Measurements from ENCODE around the gene SEMA3B.
"Not testable (repeated sequence)": the region's sequence is repeated elsewhere in the genome, so short reads cannot be mapped to it uniquely, and the experiment has no call there.

Gene SEMA3B

DNA sequence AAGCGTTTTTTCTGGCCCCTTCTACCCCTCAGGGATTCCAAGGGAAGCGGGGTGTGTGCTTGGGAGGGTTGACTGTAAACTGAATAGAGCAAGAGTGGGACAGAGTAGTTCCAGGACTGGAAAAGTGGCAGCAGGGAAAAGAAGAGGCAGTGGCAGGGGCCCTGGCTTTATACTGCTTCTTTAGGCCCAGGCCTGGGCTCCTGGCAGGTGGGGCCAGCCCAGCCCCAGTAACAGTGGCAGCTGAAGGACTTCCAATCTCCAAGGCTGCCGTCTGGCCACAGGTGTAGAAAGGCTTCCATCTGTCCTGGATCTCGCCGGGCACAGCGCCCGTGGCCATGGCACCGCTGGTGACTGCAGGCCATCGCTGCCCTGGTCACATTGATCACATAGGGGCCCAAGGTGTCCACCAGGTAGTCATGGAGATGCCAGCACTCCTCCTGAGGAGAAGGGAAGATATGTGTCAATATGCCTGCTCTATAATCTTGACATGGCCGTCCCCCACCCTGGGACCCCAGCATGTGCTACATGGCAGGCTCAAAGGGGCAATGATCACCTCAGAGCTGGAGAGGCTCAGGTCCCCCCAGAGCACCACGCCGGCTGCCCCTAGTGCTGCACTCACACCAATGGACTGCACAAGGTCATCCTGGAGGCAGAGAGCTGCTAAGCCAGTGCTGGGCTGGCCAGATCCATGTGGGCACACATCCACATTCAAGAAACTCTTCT is 24.3 kb downstream of the SEMA3B start:
- FAIRE-seq (peak; percentile 32), DNase-seq (ENCODE audit: low spot score) (no peak)

DNA sequence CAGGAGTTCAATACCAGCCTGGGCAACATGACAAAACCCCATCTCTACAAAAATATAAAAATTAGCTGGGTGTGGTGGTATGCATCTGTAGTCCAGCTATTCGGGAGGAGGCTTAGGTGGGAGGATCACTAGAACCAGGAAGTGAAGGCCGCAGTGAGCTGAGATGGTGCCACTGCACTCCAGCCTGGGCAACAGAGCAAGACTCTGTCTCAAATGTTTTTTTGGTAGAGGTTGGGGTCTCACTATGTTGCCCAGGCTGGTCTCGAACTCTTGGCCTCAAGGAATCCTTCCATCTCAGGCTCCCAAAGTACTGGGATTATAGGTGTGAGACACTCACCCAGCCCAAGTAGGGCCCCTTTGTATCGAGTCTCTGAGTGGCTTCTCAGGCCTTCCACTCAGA is 25.1 kb downstream of the SEMA3B start:
- DNase-seq (ENCODE audit: low spot score) (no peak), FAIRE-seq (no peak)

DNA sequence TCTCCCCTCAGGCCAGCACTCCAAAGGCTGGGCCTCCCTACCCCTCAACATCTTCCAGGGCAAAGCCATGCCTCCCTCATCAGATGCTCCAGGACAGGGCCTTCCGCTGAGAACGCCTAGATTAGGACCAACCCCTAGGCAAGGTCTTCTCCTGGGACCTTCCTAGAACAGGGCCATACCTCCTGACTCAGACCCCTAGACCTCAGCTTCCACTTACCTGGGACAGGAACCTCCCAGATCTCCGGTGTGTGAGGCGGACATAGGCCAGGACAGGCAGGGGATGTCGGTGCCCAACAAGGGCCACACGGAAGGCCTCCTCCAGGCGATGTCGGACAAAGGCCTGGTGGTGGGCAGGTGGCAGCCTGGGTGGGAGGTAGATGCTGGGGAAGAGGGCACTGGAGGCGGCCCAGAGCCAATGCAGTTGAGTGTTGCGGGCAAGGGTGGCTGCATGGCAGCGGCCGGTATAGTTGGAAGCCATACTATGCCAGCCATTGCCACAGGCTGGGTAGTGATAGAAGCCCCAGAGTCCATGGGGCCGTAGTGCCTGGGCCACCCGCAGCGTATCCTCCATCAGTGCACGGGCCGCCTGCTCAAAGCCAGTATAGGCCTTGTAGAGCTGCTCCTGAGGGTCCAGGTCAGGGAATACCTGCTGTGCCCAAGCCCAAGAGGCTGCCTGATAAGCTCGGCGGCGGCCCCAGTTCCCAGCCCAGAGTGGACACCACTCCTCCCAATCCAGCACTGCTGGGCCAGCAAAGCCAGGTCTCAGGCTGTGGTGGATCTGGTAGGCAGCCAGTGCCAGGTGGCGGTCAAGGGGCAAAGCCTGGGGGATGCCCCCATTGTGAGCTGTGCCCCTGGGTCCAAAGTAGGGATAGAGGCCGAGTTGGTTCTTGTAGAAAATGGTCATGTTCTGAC is 25.8 kb downstream of the SEMA3B start:
- DNase-seq (ENCODE audit: low spot score): no peak
- FAIRE-seq: no peak

DNA sequence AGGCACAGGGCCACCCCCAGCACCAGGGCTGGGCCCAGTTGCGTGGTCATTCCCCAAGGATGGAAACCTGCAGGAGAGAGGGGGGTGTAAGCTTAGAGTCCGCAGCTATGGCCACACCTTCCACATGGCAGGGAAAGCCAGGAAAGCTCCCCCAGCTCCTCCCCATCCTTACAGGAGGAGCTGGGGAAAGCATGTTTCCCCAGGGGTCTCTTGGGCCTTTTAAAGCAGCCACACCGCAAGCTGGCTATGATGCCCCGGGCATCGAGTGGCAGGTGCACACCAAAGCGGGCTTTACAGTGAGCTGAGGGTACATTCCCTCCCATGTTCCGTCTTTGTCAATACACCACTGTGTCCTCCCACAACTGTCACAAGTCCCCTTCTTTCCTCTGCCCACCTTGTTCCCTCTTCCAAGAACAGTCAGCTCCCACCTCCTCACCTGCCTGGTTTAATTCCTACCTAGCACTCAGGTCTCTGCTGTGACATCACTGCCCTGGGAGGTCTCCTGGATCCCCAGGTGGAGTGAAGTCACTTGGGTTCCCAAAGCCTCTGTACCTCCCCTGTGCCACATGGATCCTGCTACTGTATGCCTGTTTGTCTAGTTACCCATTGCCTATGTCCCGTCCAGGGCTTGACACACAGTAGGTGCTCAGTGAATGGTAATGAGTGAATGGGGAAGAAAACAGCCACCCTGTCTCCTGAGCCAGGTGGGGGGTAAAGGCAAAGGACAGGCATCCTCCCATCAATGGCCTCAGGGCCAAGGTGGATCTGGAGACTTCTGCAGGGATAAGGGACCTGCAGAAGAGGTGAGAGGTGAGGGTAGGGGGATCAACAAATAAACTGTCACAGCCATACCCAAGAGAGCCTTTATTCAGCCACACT is 26.8 kb downstream of the SEMA3B start:
- FAIRE-seq (no peak), DNase-seq (ENCODE audit: low spot score) (no peak)

DNA sequence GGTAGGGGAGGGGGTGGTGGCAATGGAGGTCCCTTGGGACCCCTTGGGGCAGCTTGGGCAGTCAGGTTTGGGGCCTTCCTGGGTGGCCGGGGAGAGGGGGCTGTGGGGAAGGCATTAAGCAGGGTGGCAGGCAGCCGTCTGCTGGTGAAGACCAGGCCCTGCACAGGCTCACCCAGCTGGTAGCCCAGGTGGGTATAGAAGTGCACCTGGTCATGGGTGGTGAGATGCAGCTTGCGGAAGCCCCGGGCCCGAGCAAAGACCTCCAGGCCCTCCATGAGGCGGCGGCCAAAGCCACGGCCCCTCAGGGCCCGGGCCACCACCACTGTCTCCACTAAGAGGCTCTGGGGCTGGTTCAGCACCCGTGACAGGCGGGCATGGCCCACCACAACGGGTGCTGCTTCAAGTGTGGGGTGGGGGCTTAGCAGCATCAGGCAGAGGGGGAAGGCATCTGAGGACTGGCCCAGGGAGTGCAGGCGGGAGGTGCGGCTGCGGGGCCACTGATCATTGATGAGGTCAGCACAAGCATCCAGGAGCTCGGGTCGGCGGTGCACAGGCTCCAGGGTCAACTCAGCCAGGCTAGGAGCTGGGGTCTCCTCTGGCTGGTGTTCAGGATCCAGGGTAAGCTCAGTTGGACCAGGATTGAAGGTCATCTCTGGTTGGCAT is 27.9 kb downstream of the SEMA3B start:
- FAIRE-seq: no peak
- no peak for DNase-seq (ENCODE audit: low spot score)

DNA sequence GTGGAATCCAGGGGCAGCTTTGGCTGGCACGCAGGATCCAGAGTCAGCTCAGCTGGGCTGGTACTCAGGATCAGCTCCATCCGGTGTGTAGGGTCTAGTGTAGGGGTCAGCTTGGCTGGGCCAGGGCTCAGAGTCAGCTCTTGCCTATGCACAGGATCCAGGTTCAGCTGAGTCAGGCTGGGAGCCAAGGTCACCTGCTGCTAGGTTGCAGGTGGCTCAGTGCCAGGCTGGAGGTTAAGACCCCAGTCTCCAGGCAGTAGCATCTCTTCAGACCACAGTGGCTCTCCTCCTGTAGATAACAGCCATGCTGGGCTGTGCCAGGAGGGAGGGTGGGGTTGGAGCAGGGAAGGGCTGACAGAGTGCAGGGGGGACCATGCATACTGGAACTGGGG is 28.4 kb downstream of the SEMA3B start:
- no peak for DNase-seq (ENCODE audit: low spot score)
- FAIRE-seq: no peak

DNA sequence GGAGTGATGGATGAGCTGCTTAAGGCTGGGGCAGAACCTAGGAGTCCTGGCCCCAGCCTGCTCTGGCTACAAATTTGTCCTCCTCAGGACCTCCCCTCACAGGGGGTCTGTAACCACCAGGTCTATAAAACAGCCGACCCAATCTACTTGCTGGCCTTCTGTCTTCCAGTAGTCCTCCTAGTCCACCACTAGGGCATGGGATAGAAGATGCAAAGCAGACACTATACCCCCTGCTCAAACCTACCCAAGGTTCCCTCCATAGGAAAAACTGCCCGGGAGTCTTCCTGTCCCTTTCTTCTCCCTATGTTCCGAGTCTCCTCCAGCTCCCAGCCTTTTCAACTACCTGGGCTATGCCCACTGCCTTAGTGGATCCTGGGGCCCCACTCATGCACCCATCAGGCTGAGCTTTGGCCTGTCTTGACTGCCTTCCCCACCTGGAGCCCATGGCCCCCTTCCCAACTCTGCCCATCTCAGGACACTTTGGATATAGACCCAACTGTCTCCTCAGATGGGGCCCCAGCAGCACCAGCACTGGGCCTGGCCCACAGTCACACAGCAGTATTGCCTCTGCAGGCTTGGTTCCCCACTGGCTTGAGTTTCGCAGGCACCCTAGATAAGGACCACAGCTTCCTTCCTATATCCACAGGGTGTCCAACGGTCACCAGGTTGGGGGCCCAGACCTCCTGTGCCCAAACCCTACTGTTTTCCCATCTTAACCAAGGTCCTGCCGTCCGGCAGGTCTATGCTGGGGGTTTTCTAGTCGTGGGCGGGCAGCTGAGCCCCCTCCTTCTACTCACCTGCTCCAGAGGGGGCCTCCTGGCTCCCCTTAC is 29.2 kb downstream of the SEMA3B start:
- no peak for FAIRE-seq
- no peak for DNase-seq (ENCODE audit: low spot score)

DNA sequence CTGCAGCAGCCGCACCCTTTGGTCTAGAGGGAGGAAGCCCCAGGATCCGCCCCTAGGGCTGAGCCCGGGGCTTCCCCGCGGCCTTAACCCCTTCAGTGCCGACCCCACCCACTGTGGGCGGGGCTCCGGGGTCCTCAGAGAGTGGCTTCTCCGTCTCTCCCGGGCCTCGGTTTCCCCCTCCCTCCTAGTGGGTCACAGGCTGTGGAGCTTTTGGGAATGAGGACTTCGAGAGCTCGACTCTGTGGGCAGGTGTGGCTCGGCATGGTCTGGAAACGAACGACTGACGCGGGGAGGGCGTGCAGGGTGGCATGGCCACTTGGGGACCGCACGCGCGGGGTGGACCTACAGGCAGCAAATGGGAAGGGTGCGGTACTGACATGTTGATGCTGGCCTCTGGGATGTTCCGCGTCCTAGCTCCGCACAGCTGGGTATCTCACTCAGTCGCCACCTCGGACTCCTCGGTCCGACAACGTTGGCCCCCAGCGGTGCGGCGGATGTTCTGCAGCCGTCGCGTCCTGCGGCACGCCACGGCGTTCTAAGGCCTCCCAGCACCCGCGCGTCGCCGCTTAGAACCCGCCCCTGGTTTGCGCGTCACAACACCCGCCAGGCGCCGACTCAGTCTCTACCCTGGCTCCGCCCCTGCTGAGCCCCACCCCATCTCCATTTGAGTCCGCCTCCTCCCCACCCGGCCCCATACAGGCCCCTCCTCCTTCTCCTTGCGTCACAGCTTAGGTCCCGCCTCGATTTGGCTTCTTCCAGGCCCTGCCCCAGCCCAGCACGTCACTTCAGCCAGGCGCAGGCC is 30.1 kb downstream of the SEMA3B start, which contains the start of the genes HYAL3 and NAA80:
Gene HYAL3, minus strand, starts transcription at position 570 of the 802 bp plus-strand sequence. CDS start 3,803 bp downstream, outside the sequence.
Gene NAA80, minus strand, starts transcription at position 570 of the 802 bp plus-strand sequence. CDS start 1,942 bp downstream, outside the sequence.
- peak; percentile 92 for FAIRE-seq
- DNase-seq (ENCODE audit: low spot score): peak; percentile 99

DNA sequence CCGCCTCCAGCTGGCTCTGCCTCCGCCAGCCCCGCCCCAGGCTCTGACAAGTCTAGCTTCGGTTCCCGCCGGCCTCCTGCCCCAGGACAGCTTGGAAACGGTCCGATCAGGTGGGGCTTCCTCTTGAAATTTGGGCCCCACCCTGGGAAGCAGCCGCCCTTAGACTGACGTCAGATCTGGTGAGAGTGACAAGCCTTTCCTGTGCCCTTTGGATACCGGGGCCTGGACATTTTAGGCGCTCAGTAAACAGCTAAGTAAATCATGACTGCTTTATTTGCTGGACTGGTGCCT is 30.6 kb downstream of the SEMA3B start:
- DNase-seq (ENCODE audit: low spot score) (no peak), FAIRE-seq (no peak)

DNA sequence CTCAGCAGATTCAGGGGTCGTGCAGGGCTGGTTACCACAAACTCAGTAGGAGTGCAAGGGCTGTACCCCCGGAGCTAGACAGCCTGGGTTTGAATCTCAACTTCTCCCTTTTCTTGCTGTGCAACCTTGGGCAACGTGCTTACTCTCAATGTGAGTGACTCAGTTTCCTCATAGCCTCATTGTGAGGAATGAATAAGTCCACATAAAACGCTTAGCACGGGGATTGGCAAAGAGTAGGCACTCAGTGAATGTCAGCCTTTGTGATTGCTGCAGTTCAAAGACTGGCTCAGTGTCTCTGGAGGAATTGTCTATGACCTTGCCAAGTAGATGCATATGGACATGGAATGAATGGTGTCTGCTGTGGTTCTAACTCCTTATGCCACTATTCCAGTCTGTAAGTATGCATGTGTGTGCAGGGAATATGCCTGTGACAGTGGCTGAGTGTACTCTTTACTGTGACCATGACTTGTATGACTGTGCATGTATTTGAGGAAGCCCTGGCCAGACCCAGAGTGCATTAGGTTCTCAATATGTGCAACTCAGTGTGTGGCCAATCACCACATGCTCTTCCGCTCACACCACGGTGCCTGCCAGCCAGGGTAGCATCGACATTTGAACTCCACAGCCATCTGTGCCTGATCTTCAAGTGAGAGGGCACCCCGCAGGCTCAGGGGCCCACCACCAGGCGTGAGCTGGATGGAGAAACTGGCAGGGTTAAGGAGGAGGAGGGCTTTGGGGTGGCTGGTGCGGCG is 31.2 kb downstream of the SEMA3B start:
- FAIRE-seq (peak; percentile 20), DNase-seq (ENCODE audit: low spot score) (no peak)

DNA sequence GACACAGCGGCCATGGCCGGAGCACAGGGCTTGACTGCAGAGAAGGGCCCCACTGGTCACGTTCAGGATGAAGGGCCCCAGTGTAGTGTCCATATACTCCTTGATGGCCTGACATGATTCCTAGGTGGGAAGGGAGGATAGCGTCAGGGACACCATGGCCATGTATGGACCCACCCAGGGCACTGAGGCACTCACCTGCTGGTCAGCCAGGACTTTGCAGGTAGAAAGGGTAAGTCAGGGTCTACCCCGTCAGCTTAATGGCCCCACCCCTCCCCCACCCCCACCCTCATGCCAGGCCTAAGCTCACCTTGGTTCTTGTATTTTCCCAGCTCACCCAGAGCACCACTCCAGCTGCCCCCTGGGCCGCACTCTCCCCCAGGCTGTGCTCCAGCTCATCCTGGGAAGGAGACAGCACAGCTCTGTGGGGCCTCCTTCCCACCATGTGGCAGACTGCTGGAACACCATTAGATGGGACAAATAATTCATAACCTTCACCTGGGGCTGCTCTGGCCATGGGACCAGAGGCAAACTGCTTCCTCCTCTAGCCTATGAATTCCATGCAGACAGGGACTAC is 31.8 kb downstream of the SEMA3B start:
- no peak for FAIRE-seq
- DNase-seq (ENCODE audit: low spot score): no peak

DNA sequence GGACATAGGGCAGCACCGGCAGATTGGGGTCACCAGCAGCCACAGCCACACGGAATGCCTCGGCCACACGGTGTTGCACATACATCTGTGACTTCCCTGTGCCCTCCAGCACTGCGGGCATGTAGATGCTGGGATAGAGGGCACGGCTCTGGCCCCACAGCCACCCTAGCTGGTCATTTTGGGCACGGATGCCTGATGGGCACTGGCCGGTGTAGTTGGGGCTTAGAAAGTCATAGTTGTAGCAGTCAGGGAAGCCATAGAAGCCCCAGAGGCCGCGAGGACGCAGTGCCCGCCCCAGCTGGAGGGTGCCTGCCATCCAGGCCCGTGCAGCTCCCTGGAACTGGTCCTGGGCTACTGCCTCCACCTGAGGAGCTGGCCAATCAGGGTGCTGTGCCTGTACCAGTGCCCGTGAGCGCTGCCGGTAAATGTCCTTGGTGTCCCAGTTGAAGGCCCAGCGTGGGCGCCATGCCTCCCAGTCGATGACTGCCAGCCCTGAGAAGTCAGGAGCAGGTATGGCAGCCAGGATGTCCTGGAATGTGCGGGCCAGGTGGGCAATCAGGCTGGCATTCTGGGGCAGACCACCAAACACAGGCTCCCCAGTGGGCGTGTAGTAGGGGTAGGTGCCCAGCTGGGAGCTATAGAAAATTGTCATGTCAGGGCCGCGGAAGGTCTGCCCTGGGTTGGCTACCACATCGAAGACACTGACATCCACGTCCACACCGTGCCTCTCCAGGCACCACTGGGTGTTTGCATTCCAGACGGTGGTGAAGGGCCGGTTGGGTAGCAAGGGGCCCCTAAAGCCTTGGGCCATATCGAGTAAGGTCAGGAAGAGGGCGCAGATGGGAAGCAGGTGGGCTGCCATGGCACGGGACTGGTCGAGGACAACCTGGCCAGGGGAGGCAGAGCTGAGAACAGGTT is 33.4 kb downstream of the SEMA3B start:
- DNase-seq (ENCODE audit: low spot score) (no peak), FAIRE-seq (no peak)

DNA sequence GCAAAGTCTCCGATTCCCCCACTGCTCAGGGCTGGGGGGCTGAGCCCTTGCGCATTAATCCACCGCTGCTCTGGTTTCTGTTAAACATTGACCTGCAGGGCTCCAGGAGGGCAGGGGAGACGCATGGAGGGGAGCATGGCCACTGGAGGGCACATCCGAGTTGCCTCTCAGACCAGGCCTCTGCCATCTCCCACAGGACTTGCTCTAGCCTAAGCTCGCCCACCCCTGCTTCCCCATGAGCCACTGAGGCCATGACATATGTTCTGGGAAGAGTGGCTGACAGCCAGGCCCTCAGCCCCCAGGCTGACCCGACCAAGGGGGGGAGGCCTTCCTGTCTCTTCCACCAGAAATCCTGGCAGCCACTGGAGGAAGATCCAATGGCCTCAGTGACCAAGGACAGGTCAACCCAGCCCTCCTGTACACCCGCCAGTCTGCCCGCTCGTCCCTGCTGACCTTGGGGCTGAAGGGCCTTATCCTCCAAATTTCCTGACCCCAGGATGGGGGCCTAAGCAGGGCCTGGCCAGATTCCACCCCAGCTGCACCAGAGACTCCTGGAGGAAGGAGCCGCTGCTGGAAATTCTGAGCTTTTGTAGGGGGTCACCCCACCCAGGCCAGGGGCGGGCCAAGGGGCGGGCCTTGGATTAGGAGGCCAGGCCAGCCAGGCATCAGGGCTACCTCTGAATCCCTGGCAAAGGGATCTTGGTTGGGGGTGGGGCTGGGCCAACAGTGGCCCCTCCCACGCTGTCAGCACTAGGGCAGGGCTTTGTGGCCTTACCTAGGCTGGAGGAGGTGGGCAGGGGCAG is 34.3 kb downstream of the SEMA3B start, which contains the start of gene HYAL1:
Gene HYAL1, minus strand, starts transcription at position 562 of the 803 bp plus-strand sequence. CDS start 618 bp downstream, outside the sequence.
- no peak for DNase-seq (ENCODE audit: low spot score)
- FAIRE-seq: no peak

DNA sequence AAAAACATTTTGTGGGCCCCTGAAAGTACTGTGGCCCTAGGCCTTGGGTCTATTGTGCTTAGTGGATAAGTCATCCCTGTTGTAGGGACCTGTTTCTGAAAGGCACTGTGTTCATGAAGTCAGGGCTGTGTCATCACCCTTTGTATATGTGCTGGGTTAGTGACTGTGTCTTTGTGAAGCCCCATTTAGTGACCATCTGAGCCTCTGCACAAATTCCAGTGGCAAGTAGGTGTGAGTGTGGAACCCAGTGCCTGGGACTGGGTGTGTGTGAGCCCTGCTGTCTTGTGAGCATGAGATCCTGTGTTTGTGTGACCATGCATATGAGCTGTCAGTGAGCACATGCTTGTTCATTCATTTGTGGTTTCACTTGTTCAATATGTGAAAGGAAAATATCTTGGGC is 35.7 kb downstream of the SEMA3B start:
- FAIRE-seq (no peak), DNase-seq (ENCODE audit: low spot score) (no peak)

DNA sequence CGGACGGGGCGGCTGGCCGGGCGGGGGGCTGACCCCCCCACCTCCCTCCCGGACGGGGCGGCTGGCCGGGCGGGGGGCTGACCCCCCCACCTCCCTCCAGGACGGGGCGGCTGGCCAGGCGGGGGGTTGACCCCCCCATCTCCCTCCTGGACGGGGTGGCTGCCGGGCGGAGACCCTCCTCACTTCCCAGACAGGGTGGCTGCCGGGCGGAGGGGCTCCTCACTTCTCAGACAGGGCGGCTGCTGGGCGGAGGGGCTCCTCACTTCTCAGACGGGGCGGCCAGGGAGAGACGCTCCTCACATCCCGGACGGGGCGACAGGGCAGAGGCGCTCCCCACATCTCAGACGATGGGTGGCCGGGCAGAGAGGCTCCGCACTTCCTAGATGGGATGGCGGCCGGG is 43.1 kb downstream of the SEMA3B start:
- DNase-seq (ENCODE audit: low spot score): not testable (repeated sequence)

DNA sequence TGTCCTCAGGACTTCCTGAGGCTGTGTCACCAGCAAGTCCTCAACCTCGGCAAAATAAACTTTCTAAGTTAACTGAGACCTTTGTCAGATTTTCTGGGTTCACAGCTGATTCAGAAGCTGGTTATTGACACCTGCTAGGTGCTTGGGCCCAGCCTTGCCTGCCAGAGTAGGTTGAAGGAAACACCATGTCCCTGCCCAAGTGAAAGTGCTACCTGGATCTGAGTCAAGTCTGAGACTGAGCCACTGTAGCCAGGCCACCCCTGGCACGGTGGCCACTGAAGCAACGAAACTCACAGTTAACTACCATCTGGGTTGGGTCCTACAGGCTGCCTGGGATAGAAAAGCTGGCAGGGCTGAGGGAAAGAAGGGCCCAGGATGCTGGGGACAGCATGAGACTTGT is 45.4 kb downstream of the SEMA3B start:
- FAIRE-seq (no peak), DNase-seq (ENCODE audit: low spot score) (no peak)

More for the DNA sequence above, 43.1 kb downstream of the SEMA3B start:
- not testable (repeated sequence) for FAIRE-seq
